ENCODE data around the gene ITM2A.

The ITM2A gene

DNA sequence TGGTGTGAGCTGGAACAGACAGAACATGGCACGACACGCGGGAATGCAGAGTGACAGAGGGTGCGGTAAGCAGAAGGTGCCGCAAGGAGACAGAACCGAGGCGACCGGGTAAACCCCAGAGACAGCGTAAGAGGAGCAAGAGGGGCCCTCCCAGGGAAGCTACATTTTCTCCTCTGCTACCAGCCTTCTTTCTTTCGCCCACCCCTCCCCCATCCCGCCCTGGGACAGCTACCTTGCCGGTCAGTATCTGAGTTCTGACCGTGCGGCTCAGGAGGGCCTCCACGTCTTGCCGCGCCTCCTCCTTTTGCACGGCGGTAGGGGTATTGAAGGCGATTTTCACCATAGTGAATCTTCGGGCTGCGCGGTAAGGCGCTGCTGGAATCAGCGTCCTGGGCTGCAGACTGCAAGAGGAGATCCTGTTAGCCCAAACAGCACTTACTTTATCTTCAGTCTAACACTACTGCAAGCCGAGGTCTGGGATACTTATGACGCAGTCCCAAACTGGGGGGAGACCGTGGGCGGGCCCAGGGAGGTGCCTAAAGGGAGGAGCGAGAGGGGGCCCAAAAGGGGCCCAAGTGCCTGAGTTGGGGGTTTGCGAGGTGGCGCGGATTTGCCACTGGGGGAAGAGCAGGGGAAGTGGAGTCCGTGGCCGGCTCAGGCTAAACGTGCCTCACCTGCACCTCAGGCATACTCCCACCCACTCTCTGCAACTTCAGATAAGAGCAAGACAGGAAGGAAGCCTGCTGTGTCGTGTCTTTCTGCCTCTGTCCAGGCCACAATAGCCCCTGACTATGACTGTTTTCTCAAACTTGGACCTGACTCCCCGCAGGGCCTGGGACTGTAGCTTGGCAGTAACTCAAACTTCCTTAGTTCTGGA, at the start of gene ITM2A:
TSS of gene ITM2A (minus strand) at position 462 of the 877 bp plus-strand sequence. CDS start at position 343, 119 bp downstream.
- no peak for DNase-seq

DNA sequence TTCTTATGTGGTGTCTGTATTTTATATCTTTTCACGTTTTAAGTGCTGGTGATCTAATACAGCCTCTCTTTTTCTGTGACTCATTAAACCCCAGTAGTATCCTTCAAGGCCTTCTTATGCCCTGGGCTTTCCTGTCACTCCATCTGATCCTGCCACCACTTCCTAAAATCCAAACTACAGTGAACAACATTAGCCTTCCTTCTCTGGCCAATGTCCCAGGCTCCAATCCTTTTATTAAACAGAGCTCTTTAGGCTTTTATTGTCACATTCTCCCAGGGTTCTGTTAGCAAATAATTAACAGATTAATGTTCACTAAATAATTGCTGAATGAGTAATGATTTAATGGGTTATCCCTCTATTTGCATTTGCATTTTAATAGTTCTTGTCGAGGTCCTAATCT, 47.9 kb upstream of the ITM2A start:
- DNase-seq, result no peak

GRCh38 chrX:79413963-79414362, 46.8 kb upstream of the ITM2A start:
- no peak for DNase-seq

GRCh38 chrX:79412972-79413371, 45.8 kb upstream of the ITM2A start:
- DNase-seq, result no peak

DNA sequence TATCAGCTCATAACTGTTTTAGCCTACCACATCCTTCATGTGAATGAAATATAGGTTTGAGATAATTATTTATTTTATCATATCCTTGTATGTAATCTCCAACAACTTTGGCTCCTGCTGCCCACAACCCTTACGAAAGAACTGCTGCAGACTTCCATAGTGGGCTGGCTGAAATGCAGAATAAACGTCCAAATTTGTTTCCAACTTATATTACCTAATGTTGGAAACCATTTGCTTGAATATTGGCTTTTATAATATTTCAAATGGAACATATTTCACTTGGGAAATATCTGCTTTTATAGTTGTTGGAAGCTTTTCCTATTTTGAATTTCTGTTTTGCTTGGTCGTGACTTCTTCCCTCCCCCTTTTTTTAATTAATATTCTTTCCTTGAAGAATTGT, 45.0 kb upstream of the ITM2A start:
- no peak for DNase-seq

DNA sequence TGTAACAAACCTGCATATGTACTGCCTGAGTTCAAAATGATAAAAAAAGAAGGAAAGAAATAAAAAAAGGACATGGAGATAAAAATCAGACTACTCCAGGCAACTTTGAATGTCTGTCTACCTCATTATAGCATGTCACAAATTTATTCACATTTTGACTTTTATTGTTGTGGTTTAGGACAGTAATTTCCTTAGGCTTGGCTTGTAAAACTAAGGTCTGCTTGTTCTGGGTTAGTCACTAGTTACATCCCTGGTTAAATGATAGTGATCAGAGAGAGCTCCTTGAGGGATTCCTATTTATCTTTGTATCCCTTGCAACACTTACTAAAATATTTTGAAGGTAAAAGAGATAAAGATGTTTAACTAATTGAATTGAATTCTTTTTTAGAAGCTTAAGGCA, 42.5 kb upstream of the ITM2A start:
- no peak for DNase-seq

GRCh38 chrX:79408623-79409322, 41.6 kb upstream of the ITM2A start:
- no peak for DNase-seq

DNA sequence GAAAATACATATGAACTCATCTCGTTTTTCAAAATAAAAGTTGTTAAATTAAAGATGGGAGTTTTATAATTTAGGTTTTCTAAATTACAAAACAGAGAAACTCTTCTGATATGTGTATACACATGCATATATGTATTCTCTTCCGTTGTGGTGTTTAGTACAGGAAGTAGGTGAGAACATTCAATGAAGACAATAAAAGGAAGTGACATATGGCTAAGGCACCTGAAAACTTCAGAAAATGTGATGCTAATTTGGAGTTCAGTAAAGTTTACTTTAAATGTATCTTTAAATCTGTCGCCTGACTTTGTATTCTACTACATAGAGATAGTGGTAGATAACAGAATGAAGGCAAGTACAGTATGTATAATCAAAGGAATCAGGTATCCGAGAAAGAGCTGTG, 33.5 kb upstream of the ITM2A start:
- DNase-seq, result no peak

DNA sequence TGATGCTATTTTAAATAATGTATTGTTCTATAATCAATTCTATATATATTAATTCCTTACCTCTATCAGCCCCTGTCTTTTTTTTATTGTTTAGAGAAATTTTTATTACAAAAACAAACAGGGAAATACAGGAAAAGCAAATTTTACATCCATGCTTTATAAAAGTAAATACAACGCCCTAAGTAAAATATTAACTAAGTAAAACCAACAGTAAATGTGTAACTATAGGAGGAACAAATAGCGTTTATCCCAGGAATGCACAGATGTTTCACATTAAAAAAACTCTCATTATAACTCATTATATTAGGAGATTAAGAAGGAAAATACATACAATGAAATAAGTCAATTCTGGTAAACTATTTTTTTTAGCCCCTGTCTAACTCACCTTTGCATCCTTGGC, 8.2 kb upstream of the ITM2A start:
- no peak for DNase-seq

- DNase-seq, result no peak
Observed at GRCh38 chrX:79371640-79372039, 4.5 kb upstream of the ITM2A start.

DNA sequence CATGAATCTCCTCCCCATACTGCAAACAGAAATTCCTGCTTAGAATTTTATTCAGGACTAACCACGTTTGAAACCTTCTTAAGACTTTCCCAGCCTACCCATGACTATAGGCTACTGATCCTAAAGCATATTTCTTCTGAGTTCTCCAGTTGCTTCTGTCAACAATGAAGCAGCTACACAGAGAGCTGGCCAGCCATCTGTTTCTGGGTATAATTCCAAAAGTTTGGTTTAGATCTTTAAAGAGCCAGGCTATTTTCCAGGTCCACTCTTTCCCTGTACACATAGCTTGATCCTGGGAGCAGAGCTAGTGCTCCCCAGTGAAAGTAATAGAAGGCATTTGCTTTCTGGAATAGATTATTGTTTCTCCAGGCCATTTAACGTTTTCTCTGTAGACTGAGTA, 4.0 kb upstream of the ITM2A start:
- no peak for DNase-seq

DNA sequence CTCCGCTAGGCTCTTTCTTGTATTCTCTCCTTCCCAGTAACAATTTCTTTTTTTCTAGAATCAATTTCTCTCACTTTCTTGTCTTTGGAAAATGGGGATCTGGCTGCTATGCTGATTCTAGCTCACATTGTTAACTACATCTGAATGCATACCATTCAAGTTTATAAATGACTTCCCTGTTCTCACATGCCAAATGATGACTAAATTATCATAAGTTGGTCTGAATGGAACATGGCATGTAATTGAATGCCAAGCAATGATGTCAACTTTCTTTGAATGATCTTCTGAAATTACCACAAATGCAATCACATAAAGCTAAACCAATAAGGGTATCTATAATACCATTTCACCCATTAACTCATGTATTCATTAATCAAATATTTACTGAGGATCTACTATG, 2.7 kb upstream of the ITM2A start:
- no peak for DNase-seq

DNA sequence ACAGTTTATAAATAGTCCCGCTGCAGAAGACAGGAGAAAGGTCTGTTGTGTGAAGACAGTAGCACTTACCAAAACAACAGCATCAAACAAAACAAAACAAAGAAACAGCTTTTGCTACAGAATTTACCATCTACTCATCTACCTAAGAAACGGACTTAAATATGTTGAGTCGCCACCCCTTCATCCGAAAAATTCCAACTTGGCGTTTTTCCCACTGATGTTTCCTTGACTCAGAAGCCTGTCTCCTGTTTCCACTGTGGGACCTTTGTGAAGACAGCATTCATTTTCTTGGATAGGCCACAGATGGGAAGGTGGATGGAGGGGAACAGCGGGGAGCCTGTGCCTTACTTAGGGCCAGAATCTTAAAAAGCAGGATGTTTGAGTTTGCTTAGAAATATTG, 1.3 kb upstream of the ITM2A start:
- DNase-seq, result no peak

DNA sequence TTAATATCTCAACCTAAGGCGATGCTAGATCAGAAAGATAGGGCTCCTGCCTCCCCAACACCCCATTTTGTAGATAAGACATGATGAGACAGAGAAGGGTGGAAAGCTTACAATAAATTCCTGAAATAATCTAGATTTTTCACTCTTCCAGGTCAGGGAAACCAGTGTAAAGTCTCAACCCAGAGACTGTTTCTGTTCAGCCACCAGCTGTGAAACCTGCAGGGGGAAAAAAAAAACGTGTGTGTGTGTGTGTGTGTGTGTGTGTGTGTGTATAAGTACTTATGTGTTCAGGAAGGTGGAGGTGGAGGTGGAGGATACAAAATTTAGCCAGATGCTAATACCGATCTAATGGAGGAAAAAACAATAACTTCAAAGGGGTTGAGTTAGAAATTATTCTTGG, 773 bp upstream of the ITM2A start:
- no peak for DNase-seq

DNA sequence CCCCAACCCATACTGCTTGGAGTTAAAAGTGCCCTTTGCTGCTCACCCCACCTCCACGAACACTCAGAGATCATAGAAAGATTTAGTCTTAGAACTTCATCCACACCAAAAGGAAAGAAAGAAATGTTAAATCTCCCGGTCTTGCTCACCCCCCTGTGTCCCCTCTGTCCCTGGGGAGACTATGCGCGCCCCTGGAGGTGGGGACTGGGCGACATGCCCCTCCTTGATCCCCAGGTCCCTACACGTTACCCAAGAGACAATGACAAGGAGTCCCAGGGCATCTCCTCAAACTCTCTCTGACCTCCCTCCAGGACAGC, 620 bp downstream of the ITM2A start:
- DNase-seq, result no peak

- no peak for DNase-seq
Observed at GRCh38 chrX:79365591-79365990, 1.5 kb downstream of the ITM2A start.

DNA sequence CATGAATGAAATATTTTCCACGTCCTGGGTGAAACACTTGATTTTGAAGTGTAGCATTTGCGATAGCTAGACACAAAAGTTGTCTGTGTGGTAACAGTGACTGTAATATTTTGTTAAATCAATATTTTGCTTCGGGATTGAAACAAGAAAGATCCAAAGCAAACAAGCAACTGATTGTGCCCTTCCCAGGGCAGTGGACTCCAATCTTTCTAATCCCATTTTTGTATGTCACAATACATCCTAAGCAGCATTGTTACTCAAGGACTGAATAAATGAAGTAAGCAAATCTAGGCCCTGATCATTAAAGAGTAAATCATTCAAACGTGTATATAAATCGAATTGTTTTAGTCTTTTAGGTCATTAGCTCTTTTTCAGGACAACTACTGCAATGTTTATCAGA, 2.8 kb downstream of the ITM2A start:
- no peak for DNase-seq

DNA sequence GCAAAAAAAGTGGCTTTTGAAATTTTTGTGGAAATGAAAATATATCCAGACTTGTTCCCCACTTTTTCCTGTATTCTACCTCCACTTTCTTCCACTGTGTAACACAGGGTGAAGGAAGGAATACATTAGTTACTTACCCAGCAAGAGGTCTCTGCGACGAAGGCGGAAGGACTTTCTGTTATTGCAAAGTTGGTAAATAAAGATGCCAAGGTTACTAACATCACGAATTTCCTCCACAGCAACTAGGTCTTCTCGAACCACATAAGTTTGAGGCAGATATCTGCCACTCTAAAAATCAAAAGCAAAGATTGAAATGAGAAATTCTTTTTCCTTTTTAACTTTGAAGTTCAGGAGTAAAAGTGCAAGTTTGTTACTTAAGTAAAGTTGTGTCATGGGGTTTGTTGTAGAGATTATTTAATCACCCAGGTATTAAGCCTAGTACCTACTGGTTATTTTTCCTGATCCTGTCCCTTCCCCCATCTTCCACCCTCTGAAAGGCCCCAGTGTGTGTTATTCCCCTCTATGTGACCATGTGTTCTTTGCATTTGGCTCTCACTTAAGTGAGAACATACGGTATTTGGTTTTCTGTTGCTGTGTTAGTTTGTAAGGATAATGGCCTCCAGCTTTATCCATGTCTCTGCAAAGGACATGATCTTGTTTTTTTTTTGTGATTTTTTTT, 5.8 kb downstream of the ITM2A start:
- no peak for DNase-seq

DNA sequence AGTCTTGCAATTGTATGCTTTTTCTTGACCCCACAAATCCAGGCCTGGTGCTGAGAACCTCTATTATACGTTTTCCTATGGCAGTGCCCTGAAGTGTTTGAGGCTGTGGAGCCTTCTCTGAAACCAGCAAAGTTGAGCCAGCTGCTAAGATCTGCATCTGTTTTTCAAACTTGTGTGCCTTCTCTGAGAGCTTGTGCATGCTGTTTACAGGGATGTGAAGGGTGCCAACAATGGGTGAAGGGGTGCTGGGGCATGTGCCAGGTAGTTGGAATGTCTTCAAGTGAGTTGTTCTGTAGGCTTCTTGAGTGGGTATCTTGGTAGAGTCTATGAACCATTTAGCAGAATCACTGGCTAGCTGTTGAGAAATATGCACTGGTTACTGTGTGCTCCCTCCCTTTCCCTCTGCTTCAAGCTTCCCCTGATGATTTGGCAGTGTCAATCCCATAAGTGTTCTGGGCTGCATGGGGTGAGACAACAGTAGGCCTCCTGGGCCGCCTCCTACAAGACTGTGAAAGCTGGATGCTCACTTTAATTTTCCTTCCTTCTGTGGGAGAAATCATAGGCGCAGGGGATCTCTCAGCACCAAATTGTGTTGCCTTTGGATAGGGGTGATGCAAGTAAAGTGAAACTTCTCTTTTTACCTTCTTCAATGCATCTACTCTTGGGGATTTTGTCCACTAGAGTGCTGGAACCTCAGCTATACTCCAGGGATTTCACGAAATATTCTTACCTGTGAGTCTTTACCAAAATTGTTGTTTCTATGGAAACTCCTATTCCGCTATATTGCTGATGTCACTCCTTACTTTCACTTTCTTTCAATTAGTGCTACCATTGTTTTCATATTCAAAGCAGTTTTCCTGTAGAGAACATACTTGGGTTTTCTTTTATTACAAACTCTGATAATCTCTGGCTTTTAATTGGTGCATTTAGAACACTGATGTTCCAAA, 30.0 kb downstream of the ITM2A start:
- DNase-seq, result no peak

DNA sequence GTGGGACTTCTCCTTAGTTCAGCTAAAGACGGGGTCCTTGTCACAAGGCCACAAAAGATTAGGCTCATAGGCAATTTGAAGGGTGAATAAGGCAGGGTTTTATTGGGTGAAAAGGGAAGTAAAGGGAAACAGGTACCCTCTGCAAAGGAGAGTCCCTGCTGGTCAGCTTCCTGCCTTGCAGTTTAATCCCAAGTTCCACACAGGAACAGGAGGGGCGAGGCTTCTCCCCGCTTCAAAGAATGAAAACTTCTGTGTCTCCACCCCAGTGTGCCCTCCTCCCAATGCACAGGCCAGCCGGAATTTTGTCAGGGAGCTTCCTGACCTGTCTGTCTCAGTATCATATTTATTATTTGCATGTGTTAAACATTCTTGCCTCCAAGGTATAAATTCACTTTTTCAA, 37.1 kb downstream of the ITM2A start:
- DNase-seq, result no peak

DNA sequence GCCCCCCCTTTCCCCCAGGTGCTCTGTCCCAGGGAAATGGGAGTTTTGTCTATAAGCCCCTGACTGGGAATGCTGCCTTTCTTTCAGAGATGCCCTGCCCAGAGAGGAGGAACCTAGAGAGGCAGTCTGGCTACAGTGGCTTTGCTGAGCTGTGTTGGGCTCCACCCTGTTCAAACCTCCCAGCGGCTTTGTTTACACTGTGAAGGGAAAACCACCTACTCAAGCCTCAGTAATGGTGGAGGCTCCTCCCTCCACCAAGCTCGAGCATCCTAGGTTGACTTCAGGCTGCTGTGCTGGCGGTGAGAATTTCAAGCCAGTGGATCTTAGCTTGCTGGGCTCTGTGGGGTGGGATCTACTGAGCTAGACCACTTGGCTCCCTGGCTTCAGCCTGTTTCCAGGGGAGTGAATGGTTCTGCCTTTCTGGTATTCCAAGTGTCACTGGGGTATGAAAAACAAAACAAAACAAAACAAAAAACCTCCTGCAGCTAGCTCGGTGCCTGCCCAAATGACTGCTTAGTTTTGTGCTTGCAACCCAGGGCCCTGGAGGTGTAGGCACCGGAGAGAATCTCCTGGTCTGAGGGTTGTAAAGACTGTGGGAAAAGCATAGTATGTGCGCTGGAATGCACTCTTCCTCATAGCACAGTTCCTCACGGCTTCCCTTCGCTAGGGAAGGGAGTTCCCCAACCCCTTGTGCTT, 41.7 kb downstream of the ITM2A start:
- DNase-seq, result no peak

All from NCI-H1048 (cell line).